ENCODE data around the gene IFI27L2. TPM values are rescaled to one million over a fixed set of nuclear protein-coding genes. Genes with fewer than 3 reads are reported as not detected.

The IFI27L2 gene
- total and polyA plus RNA-seq, 2 of the 8 experiments (the other 6 are each of a cell fraction or from before 2014, with no cell fraction given): 14.0 to 69.6 TPM

- Histone ChIP-seq H3K56ac (replicated peaks; ENCODE audit: insufficient read length, low read depth, low read length) (no peak overlapping the region), H2BK5ac (ENCODE audit: low read depth, low read length) (no peak overlapping the region), H4K91ac (replicated peaks; ENCODE audit: insufficient read length, low read length) (no peak overlapping the region), H3K79me2 (ENCODE audit: control insufficient read depth in 1 of 2, insufficient read depth in 2 of 2, low read length in 2 of 2) (no peaks in the 10 kb centered on the region), H3K4me1 (replicated peaks in 1 of 4; ENCODE audit: control insufficient read depth in 3 of 4, insufficient read depth in 4 of 4, low read length in 3 of 4) (peaks cover 0 to 4% (median 2%) of the 10 kb centered on the region in 4 experiments; a peak in 3 of 7 replicates), H3K4me3 (ENCODE audit: extremely low read depth in 1 of 4, insufficient read depth in 2 of 4, low read depth in 3 of 4, low read length in 4 of 4) (no peak overlapping the region), H4K5ac (ENCODE audit: insufficient read length, low read depth, low read length) (no peak overlapping the region), H3K4ac (replicated peaks; ENCODE audit: insufficient read length, low read depth, low read length) (no peak overlapping the region), H3K9me3 (ENCODE audit: insufficient read depth in 2 of 2, low read depth in 1 of 2, low read length in 1 of 2) (no peaks in the 10 kb centered on the region), H2BK12ac (ENCODE audit: low read depth, low read length) (0 out of 2 replicates have a peak overlapping the region, but pooled peaks have one; percentile 9), H4K20me1 (replicated peaks in 1 of 2; ENCODE audit: control insufficient read depth in 1 of 2, insufficient read depth in 2 of 2, low read length in 2 of 2) (no peaks in the 10 kb centered on the region), H2AK5ac (ENCODE audit: low read depth, low read length) (no peak overlapping the region), H3K4me2 (ENCODE audit: insufficient read depth in 1 of 2, low read depth in 2 of 2, low read length in 2 of 2) (no peak overlapping the region), H2BK120ac (replicated peaks; ENCODE audit: low read depth, low read length) (no peak overlapping the region), H3K23ac (ENCODE audit: insufficient read length) (no peak overlapping the region), H2BK20ac (ENCODE audit: low read length) (no peak overlapping the region), H3K23me2 (ENCODE audit: low read depth, low read length) (peaks cover 9% of the 10 kb centered on the region; the same call in 1 of the 2 replicates), H3K79me1 (ENCODE audit: low read depth, low read length) (no peaks in the 10 kb centered on the region), H3K36me3 (ENCODE audit: control insufficient read depth in 2 of 4, insufficient read depth in 4 of 4, low read length in 3 of 4) (no peaks in the 10 kb centered on the region), H3K9ac (replicated peaks in 1 of 4; ENCODE audit: extremely low read depth in 1 of 4, low read depth in 3 of 4, low read length in 3 of 4) (no peak overlapping the region), H2BK15ac (ENCODE audit: low read length) (no peak overlapping the region), H3K18ac (ENCODE audit: extremely low read depth, low read length) (no peak overlapping the region), H4K8ac (ENCODE audit: extremely low read depth, insufficient read depth, low read length) (no peak overlapping the region), H2AFZ (ENCODE audit: low read length) (no peak overlapping the region), H3K27me3 (replicated peaks in 1 of 4; ENCODE audit: control insufficient read depth in 3 of 4, extremely low read depth in 1 of 4, insufficient read depth in 3 of 4, low read length in 3 of 4) (peaks cover 0 to 2% (median 0%) of the 10 kb centered on the region in 4 experiments; a peak in 2 of 7 replicates), H3K27ac (ENCODE audit: low read depth, low read length) (no peak overlapping the region), H3K14ac (ENCODE audit: insufficient read length) (no peak overlapping the region)
- FAIRE-seq: no peak
- WGBS, 2 experiments (ENCODE audit: extremely low coverage in 1 of 2, insufficient coverage in 1 of 2, insufficient read length in 1 of 2, insufficient replicate concordance in 2 of 2, low coverage in 1 of 2, low lambda C conversion rate in 2 of 2, missing lambda C conversion rate in 1 of 2): 74% methylated on average over 1 of the region's 1 CpG; no CpG with 5 or more reads in 1 of the 2 experiments
- TF ChIP-seq CBX5 (IDR thresholded peaks at IDR 0.05; ENCODE audit: low read depth, low read length) (no peak), CHD2 (IDR thresholded peaks at IDR 0.05; ENCODE audit: low read length) (no peak), RNF2 (IDR thresholded peaks at IDR 0.05; ENCODE audit: borderline replicate concordance, low read depth, low read length, missing control alignments, poor library complexity, severe bottlenecking) (no peak), TAF1 (IDR thresholded peaks at IDR 0.05; ENCODE audit: low read depth, low read length) (no peak), ATF3 (IDR thresholded peaks at IDR 0.05; ENCODE audit: insufficient read depth, low read depth, low read length) (no peak), KDM1A (IDR thresholded peaks at IDR 0.05; ENCODE audit: borderline replicate concordance, low read length) (no peak), EP300 (IDR thresholded peaks at IDR 0.05; ENCODE audit: borderline replicate concordance in 1 of 2, low read depth in 2 of 2, low read length in 2 of 2) (no peak), NANOG (IDR thresholded peaks at IDR 0.05; ENCODE audit: insufficient read depth, low read depth, low read length, poor library complexity, severe bottlenecking) (no peak), RXRA (IDR thresholded peaks at IDR 0.05; ENCODE audit: insufficient read depth, low read depth, low read length) (no peak), KDM5A (IDR thresholded peaks at IDR 0.05; ENCODE audit: low read length) (no peak), MAFK (IDR thresholded peaks at IDR 0.05; ENCODE audit: low read depth, low read length) (no peak), FOSL1 (IDR thresholded peaks at IDR 0.05; ENCODE audit: insufficient read depth, low read depth, low read length) (no peak)
- ChIA-PET CTCF (ENCODE audit: partially characterized antibody) (no interaction called here), POLR2A (ENCODE audit: partially characterized antibody) (no interaction called here)
- peak in 1 of 2 experiments; percentile 31 for DNase-seq (ENCODE audit: low read depth in 1 of 2, low spot score in 2 of 2)
These were observed 3.1 kb downstream of the IFI27L2 start for GRCh38 chr14:94126419-94126677.
